HG03432 (cell line): ENCODE measurements around the gene VWA2.
"Not testable (repeated sequence)": the region's sequence is repeated elsewhere in the genome, so short reads cannot be mapped to it uniquely, and the experiment has no call there.

ENCODE experiments used
- ATAC-seq: cut with Tn5 transposase; IDR thresholded peaks from one replicate; pipeline ENCODE4 v1.9.1; 2021; ENCODE audit warnings: mild to moderate bottlenecking, moderate library complexity; ENCODE audit not compliant: unreplicated experiment

VWA2 gene

GRCh38 chr10:114313866-114314265, 74.8 kb downstream of the VWA2 start:
- ATAC-seq, result no peak

DNA sequence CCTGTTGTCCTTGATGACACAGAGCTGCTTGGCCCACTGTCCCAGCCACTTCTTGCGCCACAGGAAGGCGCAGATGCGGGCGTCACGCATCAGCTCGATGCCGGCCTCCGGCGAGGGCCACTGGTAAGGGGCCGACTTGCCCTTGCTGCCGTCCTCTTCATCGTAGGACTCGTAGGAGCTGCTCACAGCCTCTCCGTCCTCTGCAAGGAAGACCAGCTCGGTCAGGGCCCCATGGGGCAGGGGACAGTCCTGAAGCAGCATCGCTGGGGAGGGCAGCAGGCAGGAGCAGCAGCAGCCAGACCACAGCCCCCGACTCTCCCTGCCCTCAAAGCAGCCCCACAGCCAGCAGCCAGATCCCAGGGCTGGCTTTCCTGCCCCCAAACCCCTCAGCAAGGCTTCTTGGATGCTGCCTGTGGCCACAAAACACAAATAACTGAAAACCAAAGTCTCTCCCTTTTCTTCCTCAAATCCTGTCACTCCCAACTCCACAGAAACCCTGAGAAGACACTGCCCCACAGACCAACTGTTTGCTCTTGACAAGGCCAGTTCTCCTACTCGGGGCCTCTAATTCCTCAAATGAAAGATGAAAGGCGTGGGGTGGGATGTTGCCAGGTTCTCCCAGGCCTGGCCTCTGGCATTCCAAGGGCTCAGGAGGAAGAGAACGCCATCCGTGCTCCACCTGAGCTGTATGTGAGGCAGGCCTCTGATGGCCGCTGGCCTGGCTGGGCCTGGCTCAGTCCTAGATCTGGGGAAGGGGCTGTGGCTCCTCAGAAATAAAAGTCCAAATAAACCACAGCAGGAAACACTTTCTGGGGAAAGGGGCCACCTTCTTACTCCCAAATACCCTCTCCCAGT, 76.7 kb downstream of the VWA2 start:
- no peak for ATAC-seq

- no peak for ATAC-seq
These were observed 77.7 kb downstream of the VWA2 start for GRCh38 chr10:114316744-114317143.

DNA sequence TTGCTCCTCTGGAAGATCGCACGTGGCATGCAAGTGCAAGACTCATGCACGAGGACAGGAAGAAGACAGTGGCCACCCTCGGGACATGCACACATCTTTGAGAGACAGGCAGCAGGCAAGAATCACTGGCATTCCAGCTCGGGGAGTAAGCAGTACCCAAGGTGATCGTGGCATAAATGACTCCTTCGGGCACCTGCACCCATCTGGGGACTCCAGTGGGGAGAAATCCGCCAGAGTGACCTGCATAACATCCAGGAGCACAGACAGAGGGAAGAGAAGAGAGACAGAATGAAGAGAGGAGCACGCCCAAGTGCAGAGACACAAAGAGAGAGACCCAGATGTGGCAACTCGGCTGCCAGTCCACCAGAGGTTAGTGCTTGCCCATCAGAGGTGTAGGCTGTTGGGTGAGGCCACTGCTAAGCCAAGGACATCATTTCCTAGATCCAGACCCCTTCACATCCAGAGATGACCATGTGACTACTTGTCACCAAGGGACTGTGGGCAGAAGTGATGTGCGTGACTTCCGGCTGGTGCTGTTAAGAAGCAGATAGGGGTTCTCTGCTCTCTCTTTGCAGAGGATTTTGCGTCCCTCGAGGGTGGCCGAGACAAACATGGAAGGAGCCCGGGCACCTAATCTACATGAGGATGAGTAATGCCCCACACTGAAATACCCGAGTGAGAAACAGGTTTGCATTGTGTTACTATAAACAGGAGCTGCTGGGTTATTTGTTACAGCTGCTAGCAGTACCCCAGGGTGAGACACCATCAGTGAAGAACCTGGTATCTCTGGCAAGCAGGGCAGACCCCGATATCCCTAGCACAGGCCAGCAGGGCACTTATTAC, 80.6 kb downstream of the VWA2 start:
- ATAC-seq, result no peak

GRCh38 chr10:114320249-114321116, 81.4 kb downstream of the VWA2 start:
- no peak for ATAC-seq

DNA sequence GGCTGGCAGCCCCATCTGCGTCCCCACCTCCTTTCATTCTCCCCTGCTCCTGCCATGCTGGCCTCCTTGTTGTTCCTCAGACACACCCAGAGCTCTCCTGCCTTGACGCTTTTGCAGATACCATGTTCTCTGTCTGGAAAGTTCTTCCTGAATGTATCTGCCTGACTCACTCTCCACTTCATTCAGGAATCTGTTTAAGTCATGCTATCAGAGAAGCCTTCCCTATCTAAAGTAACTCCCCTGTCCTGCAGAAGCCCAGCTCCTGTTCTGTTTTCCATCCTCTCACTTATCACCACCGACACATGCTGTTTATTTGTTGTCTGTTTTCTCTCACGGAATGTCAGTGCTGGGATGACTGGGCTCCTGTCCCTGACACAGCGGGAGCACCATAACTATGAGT, 83.3 kb downstream of the VWA2 start:
- ATAC-seq, result no peak

DNA sequence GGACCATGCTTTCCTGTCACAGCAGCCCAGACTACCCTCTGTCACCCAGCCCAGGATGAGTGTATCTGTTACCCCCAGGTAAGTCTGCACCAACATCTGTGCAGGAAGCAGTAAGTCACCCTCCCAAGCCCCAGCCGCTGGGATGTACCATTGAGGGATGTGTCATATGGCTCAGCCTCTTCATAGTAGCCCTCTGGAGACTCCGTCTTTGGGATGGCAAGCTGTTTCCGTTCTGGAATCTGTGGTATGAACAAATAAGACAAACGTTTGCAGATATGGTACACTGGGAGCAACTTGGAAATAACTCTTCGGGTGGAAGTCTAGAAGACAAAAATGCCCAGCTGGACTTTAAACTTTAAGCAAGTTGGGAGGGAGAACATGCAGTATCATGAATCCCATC, 84.0 kb downstream of the VWA2 start:
- ATAC-seq, result no peak

GRCh38 chr10:114326795-114327194, 87.7 kb downstream of the VWA2 start:
- no peak for ATAC-seq

DNA sequence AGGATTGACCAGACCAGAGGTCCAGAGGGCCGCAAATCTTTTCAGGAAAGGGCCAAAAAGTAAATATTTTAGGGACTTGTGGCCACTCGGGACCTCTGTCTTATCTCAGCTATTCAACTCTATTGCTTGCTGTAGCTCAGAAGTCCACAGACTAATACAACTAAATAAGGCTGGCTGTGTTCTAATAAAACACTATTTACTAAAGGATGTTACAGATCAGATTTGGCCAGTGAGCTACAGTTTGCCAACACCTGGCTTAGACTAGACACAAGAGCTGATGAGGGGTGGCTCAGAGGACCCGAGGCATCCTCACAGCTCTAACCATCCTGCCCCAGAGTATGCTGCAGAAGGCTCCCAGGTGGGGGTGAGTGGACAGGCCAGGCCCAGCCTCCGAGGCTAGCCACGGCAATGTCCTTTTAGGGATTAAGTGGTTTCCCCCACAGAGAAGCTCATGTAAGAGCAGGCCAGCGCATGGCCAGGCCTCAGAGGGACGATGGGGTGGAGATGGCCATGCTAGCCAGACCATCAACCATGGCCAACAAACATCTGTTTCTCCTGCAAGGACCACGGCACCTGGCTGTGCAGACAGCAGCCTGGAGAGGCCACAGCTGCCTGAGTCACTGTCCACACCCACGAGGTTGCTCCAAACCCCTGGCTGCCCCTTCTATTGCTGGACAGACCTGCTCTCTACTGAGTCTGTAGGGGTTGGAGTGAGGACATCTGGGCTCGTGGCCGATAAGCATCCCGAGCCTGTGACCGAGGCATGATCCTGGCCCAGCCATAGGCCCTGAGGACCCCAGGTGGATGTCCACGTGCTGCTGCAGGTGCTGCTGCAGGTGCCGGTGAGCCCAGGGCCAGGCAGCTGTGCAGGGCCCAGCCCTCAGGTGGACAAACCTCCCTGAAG, 88.7 kb downstream of the VWA2 start:
- ATAC-seq, result no peak

GRCh38 chr10:114328441-114328812, 89.4 kb downstream of the VWA2 start:
- ATAC-seq, result no peak

- no peak for ATAC-seq
These were observed 89.8 kb downstream of the VWA2 start for GRCh38 chr10:114328874-114329273.

DNA sequence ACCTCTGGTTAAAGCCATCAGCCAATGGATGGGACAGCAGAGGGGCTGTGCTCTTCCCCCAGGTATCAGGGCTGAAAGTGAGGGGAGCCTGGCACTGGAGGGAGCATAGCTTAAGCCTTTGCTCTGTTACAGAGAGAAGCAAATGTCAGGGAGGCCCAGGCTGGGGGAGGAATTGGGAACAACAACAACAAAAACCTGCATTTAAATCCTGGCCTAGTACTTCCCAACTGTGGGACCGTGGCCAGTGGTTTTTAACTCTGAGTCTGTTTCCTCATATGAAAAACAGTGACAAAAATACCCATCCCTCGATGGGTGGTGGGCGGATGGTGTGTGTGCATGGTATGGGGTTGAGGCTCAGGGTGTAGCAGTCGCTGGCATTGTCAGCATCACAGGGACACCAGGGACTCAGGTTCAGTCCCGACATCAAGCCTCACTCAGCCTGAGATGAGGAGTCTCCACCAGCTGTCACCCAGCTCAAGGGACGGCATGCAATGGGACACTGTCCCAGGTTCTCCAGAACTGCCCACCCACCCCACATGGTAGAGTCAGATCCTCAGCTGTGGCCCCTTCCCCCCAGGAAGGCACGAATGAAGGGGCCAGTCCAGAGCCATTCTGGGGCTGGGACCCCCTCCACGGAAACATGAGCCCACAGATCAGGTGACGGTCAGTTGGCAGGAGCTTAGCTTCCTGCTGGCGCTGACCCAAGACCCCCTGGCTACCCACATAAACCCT, 90.7 kb downstream of the VWA2 start:
- no peak for ATAC-seq

GRCh38 chr10:114332301-114333192, 93.5 kb downstream of the VWA2 start:
- no peak for ATAC-seq

GRCh38 chr10:114333441-114333840, 94.4 kb downstream of the VWA2 start:
- ATAC-seq, result not testable (repeated sequence)

DNA sequence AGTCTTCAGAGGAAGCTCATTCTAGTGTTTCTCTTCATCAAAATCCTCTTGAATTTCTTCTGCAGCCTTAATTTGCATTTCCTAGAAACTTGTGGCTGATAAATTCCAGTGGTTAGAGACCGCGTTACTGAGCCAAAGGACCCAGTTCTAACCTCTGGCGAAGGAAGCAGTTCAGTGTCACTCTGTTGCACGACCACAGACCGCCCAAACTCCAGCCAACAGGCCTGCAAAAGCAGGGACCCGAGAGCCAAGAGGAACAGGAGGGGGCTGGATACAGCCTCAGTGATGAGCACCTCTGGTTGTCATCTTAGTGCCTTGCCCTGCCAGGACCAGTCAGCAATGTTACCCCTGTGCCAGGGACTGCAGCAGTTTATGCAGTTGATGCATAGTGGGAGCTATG, 95.2 kb downstream of the VWA2 start:
- ATAC-seq, result no peak

GRCh38 chr10:114335614-114336013, 96.6 kb downstream of the VWA2 start:
- no peak for ATAC-seq

- ATAC-seq, result no peak
These were observed 97.9 kb downstream of the VWA2 start for GRCh38 chr10:114336823-114337509.
